HG03565 (cell line): ENCODE data around the gene APCDD1L.
"Not testable (repeated sequence)": the region's sequence is repeated elsewhere in the genome, so short reads cannot be mapped to it uniquely, and the experiment has no call there.

Experiments
- ATAC-seq: cut with Tn5 transposase; IDR thresholded peaks from one replicate; pipeline ENCODE4 v1.9.1; 2021; ENCODE audit warnings: mild to moderate bottlenecking, moderate library complexity; ENCODE audit not compliant: unreplicated experiment

APCDD1L gene

GRCh38 chr20:58518387-58518786 lies 3.2 kb upstream of the APCDD1L start:
- no peak for ATAC-seq

GRCh38 chr20:58514321-58515232 lies 622 bp downstream of the APCDD1L start:
- ATAC-seq = no peak

GRCh38 chr20:58513580-58514285 lies 1.5 kb downstream of the APCDD1L start:
- no peak for ATAC-seq

- ATAC-seq = no peak
These were observed 2.2 kb downstream of the APCDD1L start for GRCh38 chr20:58512808-58513552.

- ATAC-seq = no peak
These were observed 3.3 kb downstream of the APCDD1L start for GRCh38 chr20:58511861-58512260.

- no peak for ATAC-seq
These were observed 3.8 kb downstream of the APCDD1L start for GRCh38 chr20:58511364-58511763.

GRCh38 chr20:58510921-58511320 lies 4.3 kb downstream of the APCDD1L start:
- ATAC-seq = no peak

GRCh38 chr20:58508762-58509395 lies 6.3 kb downstream of the APCDD1L start:
- ATAC-seq = no peak

- ATAC-seq = not testable (repeated sequence)
These were observed 8.2 kb downstream of the APCDD1L start for GRCh38 chr20:58506999-58507398.

- ATAC-seq = no peak
These were observed 10.6 kb downstream of the APCDD1L start for GRCh38 chr20:58504566-58504965.

- no peak for ATAC-seq
These were observed 11.5 kb downstream of the APCDD1L start for GRCh38 chr20:58503668-58504067.

GRCh38 chr20:58500256-58500655 lies 14.9 kb downstream of the APCDD1L start:
- ATAC-seq = no peak

GRCh38 chr20:58498470-58499068 lies 16.6 kb downstream of the APCDD1L start:
- no peak for ATAC-seq

GRCh38 chr20:58497724-58498469 lies 17.3 kb downstream of the APCDD1L start:
- no peak for ATAC-seq

- ATAC-seq = no peak
These were observed 18.0 kb downstream of the APCDD1L start for GRCh38 chr20:58497076-58497641.

GRCh38 chr20:58496429-58496769 lies 18.8 kb downstream of the APCDD1L start:
- ATAC-seq = no peak

GRCh38 chr20:58495623-58496428 lies 19.4 kb downstream of the APCDD1L start:
- no peak for ATAC-seq

- no peak for ATAC-seq
These were observed 20.1 kb downstream of the APCDD1L start for GRCh38 chr20:58494923-58495622.
